Stomach smooth muscle (tissue), 2 donors: ENCODE results near the gene ZFAND3.

Experiments
- H3K27ac ChIP-seq: one replicate; pipeline ENCODE4 v1.7.0; 2013; ENCODE audit warnings: mild to moderate bottlenecking, low read length, inconsistent platforms
- H3K27me3 ChIP-seq, 2 donors: one replicate each; pipeline ENCODE4 v1.7.0; 2013; ENCODE audit warnings: low read length in 2 of 2; ENCODE audit not compliant: insufficient read depth in 2 of 2, control insufficient read depth in 1 of 2
- H3K36me3 ChIP-seq, 2 donors: one replicate each; pipeline ENCODE4 v1.7.0; 2013; ENCODE audit warnings: low read length in 2 of 2; ENCODE audit not compliant: control insufficient read depth in 2 of 2, insufficient read depth in 2 of 2
- H3K4me1 ChIP-seq: one replicate; pipeline ENCODE4 v1.7.0; 2013; ENCODE audit warnings: low read length; ENCODE audit not compliant: control insufficient read depth, insufficient read depth
- H3K4me3 ChIP-seq, 2 donors: one replicate each; pipeline ENCODE4 v1.7.0; 2013; ENCODE audit warnings: low read length in 2 of 2
- H3K9ac ChIP-seq, 2 donors: one replicate each; pipeline ENCODE4 v1.7.0; 2013; ENCODE audit warnings: low read length in 2 of 2, mild to moderate bottlenecking in 1 of 2
- H3K9me3 ChIP-seq, 2 donors: one replicate each; pipeline ENCODE4 v1.7.0; 2013; ENCODE audit warnings: low read length in 2 of 2; ENCODE audit not compliant: control insufficient read depth in 2 of 2
- donor health status: healthy.
- donor health status: Pancreatic carcinoma.

Gene ZFAND3

DNA sequence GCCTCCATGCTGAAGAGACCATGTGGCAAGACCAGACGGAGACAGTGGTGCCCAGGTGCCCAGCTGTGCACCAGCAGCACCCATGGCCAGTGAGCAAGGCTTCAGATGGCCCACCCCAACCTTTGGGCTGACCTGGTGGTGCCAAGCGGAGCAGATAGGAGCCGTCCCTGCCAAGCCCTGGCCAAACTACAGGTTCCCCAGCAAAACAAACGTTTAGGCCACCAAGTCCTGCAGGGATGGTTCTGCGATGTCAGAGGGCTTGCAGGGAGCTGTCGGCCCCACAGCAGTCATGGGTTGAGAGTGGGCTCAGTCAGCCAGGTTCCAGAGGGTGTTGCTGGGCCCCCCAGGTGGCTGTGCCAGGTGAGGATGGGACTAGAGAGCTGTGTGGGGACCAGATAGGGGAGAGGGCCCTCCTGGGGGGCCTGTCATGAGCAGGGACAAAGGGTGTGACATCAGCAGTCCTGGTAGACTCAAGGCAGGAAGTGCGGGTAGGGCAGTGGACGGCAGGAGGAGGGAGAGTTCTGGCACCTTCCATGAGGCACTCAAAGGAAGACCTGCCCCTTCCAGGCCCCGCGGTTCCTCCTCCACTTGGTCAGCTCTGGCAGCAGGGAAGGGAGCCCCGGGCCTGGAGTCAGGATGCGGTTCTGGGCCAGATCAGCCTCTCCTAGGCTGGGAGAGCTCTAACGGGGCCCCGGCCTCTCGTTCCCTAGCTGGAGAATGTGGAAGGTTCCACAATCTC, 342.4 kb downstream of the ZFAND3 start:
- Histone ChIP-seq H3K36me3 (peaks cover 0 to 7% of the 10 kb centered on the region in 2 donors), H3K27me3 (no peaks in the 10 kb centered on the region), H3K27ac (no peak overlapping the region), H3K9ac (no peak overlapping the region), H3K9me3 (no peaks in the 10 kb centered on the region), H3K4me3 (no peak overlapping the region), H3K4me1 (no peaks in the 10 kb centered on the region)

GRCh38 chr6:38162493-38163185, 343.1 kb downstream of the ZFAND3 start:
- H3K4me3 ChIP-seq = no peak overlapping the region
- no peaks in the 10 kb centered on the region for H3K4me1 ChIP-seq
- H3K36me3 ChIP-seq = peaks cover 0 to 7% of the 10 kb centered on the region in 2 donors
- no peak overlapping the region for H3K27ac ChIP-seq
- H3K9me3 ChIP-seq = no peaks in the 10 kb centered on the region
- H3K27me3 ChIP-seq = no peaks in the 10 kb centered on the region
- H3K9ac ChIP-seq = no peak overlapping the region

- Histone ChIP-seq H3K4me1 (no peaks in the 10 kb centered on the region), H3K4me3 (no peak overlapping the region), H3K27ac (no peak overlapping the region), H3K36me3 (peaks cover 0 to 7% of the 10 kb centered on the region in 2 donors), H3K9me3 (no peaks in the 10 kb centered on the region), H3K9ac (no peak overlapping the region), H3K27me3 (no peaks in the 10 kb centered on the region)
Measured at GRCh38 chr6:38163186-38164130, 343.9 kb downstream of the ZFAND3 start.

- H3K27me3 ChIP-seq = no peaks in the 10 kb centered on the region
- H3K27ac ChIP-seq = no peak overlapping the region
- no peaks in the 10 kb centered on the region for H3K9me3 ChIP-seq
- no peaks in the 10 kb centered on the region for H3K4me1 ChIP-seq
- no peak overlapping the region for H3K4me3 ChIP-seq
- H3K9ac ChIP-seq = no peak overlapping the region
- H3K36me3 ChIP-seq = peaks cover 0 to 7% of the 10 kb centered on the region in 2 donors
Measured at GRCh38 chr6:38164131-38164481, 344.6 kb downstream of the ZFAND3 start.

GRCh38 chr6:38164671-38165108, 345.2 kb downstream of the ZFAND3 start:
- peaks cover 0 to 6% of the 10 kb centered on the region in 2 donors for H3K36me3 ChIP-seq
- no peaks in the 10 kb centered on the region for H3K27me3 ChIP-seq
- no peaks in the 10 kb centered on the region for H3K4me1 ChIP-seq
- H3K4me3 ChIP-seq = no peak overlapping the region
- H3K9me3 ChIP-seq = no peaks in the 10 kb centered on the region
- H3K27ac ChIP-seq = no peak overlapping the region
- H3K9ac ChIP-seq = no peak overlapping the region

DNA sequence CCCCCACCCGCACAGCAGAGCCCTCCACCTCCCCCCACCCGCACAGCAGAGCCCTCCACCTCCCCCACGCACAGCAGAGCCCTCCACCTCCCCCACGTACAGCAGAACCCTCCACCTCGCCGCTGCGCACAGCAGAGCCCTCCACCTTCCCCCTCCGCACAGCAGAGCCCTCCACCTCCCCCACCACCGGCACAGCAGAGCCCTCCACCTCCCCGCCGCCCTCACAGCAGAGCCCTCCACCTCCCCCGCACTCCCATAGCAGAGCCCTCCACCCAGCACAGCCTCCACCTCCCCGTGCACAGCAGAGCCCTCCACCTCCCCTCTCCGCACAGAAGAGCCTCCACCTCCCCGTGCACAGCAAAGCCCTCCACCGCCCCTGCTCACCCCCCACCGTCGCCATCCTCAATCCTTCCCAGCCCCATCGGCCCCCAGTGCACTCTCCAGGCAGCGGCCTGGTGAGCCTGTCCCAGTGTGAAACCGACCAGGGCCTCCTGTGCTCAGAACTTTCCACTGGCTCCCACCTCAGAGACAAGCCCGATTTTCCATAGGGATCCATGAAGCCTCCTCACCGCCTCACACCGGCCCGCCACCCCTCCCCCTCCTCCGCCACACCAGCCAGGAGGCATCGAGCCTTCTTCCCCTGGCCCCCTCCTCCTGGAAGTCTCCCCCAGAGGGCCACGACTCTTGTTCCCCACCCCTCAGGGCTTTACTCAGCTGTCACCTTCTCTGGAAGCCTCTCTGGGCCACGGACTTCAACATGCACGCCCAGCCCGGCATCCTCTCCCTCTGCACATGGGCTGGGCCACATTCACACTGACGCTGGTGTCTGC, 347.1 kb downstream of the ZFAND3 start:
- no peak overlapping the region for H3K27ac ChIP-seq
- no peaks in the 10 kb centered on the region for H3K36me3 ChIP-seq
- peaks cover 10% of the 10 kb centered on the region for H3K4me1 ChIP-seq
- H3K4me3 ChIP-seq = no peak overlapping the region
- no peak overlapping the region for H3K9ac ChIP-seq
- no peaks in the 10 kb centered on the region for H3K9me3 ChIP-seq
- H3K27me3 ChIP-seq = no peaks in the 10 kb centered on the region

DNA sequence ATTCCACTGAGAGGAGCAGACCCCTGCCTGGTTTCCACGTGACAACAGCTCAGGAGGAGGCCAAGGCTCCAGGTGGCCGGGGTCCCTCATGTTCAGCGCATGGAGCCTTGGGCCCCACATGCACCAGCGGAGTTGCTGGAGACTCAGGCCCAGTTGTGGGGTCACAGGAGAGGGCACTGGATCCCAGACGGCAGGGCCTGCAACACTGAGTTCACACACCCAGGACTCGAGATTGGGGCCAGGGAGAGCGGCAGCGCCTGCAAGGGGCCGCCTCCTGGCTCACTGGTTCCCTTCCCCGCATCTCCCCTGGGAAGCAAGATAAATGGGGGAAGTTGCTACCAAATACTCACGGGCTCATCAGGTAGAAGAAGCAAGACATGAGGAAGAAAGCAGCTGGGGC, 348.1 kb downstream of the ZFAND3 start:
- Histone ChIP-seq H3K9ac (no peak overlapping the region), H3K27ac (no peak overlapping the region), H3K27me3 (no peaks in the 10 kb centered on the region), H3K9me3 (no peaks in the 10 kb centered on the region), H3K4me1 (peaks cover 10% of the 10 kb centered on the region), H3K36me3 (no peaks in the 10 kb centered on the region), H3K4me3 (no peak overlapping the region)

- H3K27me3 ChIP-seq = no peaks in the 10 kb centered on the region
- no peaks in the 10 kb centered on the region for H3K9me3 ChIP-seq
- no peak overlapping the region for H3K9ac ChIP-seq
- no peak overlapping the region for H3K27ac ChIP-seq
- peaks cover 10% of the 10 kb centered on the region for H3K4me1 ChIP-seq
- H3K36me3 ChIP-seq = no peaks in the 10 kb centered on the region
- H3K4me3 ChIP-seq = no peak overlapping the region
Measured at GRCh38 chr6:38168126-38168525, 348.6 kb downstream of the ZFAND3 start.

DNA sequence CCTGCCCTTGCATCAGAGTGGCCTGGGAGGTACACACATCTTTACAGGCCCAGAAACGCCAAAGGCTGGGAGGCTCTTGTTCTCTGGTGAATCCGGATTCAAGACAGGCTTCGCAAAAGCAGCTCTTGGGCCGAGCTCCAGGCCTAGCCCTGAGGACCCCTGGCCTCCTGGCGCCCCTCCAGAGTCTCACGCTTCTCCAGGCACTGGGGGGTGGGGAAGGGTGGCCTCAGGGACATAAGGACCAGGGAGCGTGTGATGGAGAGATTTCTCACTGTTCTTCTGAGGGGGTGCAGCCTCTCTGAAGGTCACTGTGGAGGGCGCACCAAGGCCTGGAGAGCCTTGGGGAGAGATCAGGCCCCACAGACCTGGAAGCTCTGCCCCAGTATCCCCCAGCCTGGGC, 349.2 kb downstream of the ZFAND3 start:
- Histone ChIP-seq H3K9ac (no peak overlapping the region), H3K9me3 (no peaks in the 10 kb centered on the region)

More for the DNA sequence above, 349.2 kb downstream of the ZFAND3 start:
- Histone ChIP-seq H3K4me3 (no peak overlapping the region), H3K36me3 (no peaks in the 10 kb centered on the region), H3K4me1 (peaks cover 10% of the 10 kb centered on the region), H3K27ac (no peak overlapping the region), H3K27me3 (no peaks in the 10 kb centered on the region)
